ENCODE measurements around the gene ABLIM3.

ABLIM3 gene

GRCh38 chr5:149284501-149284900 is 143.2 kb downstream of the ABLIM3 start:
- no peak for DNase-seq

GRCh38 chr5:149285153-149285552 is 143.9 kb downstream of the ABLIM3 start:
- DNase-seq = no peak

GRCh38 chr5:149288436-149288835 is 147.1 kb downstream of the ABLIM3 start:
- DNase-seq = no peak

GRCh38 chr5:149289301-149289700 is 148.0 kb downstream of the ABLIM3 start:
- DNase-seq = no peak

- DNase-seq = no peak
Observed at GRCh38 chr5:149294872-149295829, 153.9 kb downstream of the ABLIM3 start.

- DNase-seq = no peak
Observed at GRCh38 chr5:149297340-149298025, 156.2 kb downstream of the ABLIM3 start.

GRCh38 chr5:149298163-149298562 is 156.9 kb downstream of the ABLIM3 start:
- no peak for DNase-seq

- DNase-seq = no peak
Observed at GRCh38 chr5:149298842-149299404, 157.6 kb downstream of the ABLIM3 start.

GRCh38 chr5:149299451-149300054 is 158.3 kb downstream of the ABLIM3 start:
- no peak for DNase-seq

GRCh38 chr5:149300441-149300840 is 159.1 kb downstream of the ABLIM3 start:
- DNase-seq = no peak

- DNase-seq = no peak
Observed at GRCh38 chr5:149301049-149301743, 159.9 kb downstream of the ABLIM3 start.

- no peak for DNase-seq
Observed at GRCh38 chr5:149301744-149302380, 160.6 kb downstream of the ABLIM3 start.

GRCh38 chr5:149302641-149303040 is 161.3 kb downstream of the ABLIM3 start:
- no peak for DNase-seq

GRCh38 chr5:149303210-149303609 is 161.9 kb downstream of the ABLIM3 start:
- no peak for DNase-seq

- no peak for DNase-seq
Observed at GRCh38 chr5:149304195-149305078, 163.1 kb downstream of the ABLIM3 start.

GRCh38 chr5:149309354-149309753 is 168.1 kb downstream of the ABLIM3 start:
- no peak for DNase-seq
